Glutamatergic neuron (in vitro differentiated cells): ENCODE data around the gene HMCN1. TPM values are rescaled to one million over a fixed set of nuclear protein-coding genes. Genes with fewer than 3 reads are reported as not detected.

Experiments
- DNase-seq: peaks from one replicate; pipeline ENCODE4 v3.0.0; 2022
- H3K27ac Mint-ChIP-seq: one replicate; pipeline ENCODE4 v1.8.0; 2020; ENCODE audit warnings: mild to moderate bottlenecking, mixed read lengths, inconsistent platforms; ENCODE audit not compliant: unreplicated experiment
- H3K27me3 Mint-ChIP-seq: one replicate; pipeline ENCODE4 v1.8.0; 2020; ENCODE audit warnings: mild to moderate bottlenecking, moderate library complexity, mixed read lengths, inconsistent platforms; ENCODE audit not compliant: unreplicated experiment
- H3K36me3 Mint-ChIP-seq: one replicate; pipeline ENCODE4 v1.8.0; 2020; ENCODE audit warnings: mild to moderate bottlenecking, mixed read lengths, inconsistent platforms; ENCODE audit not compliant: unreplicated experiment
- H3K4me1 Mint-ChIP-seq: one replicate; pipeline ENCODE4 v1.8.0; 2020; ENCODE audit warnings: mild to moderate bottlenecking, low read depth, mixed read lengths, inconsistent platforms; ENCODE audit not compliant: unreplicated experiment
- H3K4me3 Mint-ChIP-seq: one replicate; pipeline ENCODE4 v1.8.0; 2020; ENCODE audit warnings: mild to moderate bottlenecking, mixed read lengths, inconsistent platforms; ENCODE audit not compliant: unreplicated experiment
- H3K9me3 Mint-ChIP-seq: one replicate; pipeline ENCODE4 v1.8.0; 2020; ENCODE audit warnings: mild to moderate bottlenecking, moderate library complexity, mixed read lengths, inconsistent platforms; ENCODE audit not compliant: unreplicated experiment
- CTCF ChIP-seq: fragments of 200-600 bp; sonication (generic); IDR thresholded peaks from one replicate; pipeline ENCODE4 v1.5.0; 2021; ENCODE audit not compliant: partially characterized antibody, unreplicated experiment
- total RNA-seq: library from RNA; stranded (reverse); fragmentation: NEBNext Ultra II Directional; extraction: Animal tissue kit (Norgen Biotek cat#: 25700); gene quantifications from one replicate; pipeline ENCODE4 v1.2.1, GENCODE V29; 2021; ENCODE audit not compliant: unreplicated experiment

HMCN1 gene
- total RNA-seq, 1 donor from 2014 or later: 0.93 TPM

- Mint-ChIP-seq H3K27me3 (peaks cover 3% of the 10 kb centered on the region), H3K4me1 (peaks cover 5% of the 10 kb centered on the region), H3K27ac (no peak overlapping the region), H3K4me3 (no peak overlapping the region), H3K36me3 (no peaks in the 10 kb centered on the region), H3K9me3 (no peaks in the 10 kb centered on the region)
- no peak for TF ChIP-seq CTCF
- DNase-seq: no peak
Measured at GRCh38 chr1:185735701-185736064, 1.5 kb downstream of the HMCN1 start.

- no peak for DNase-seq
- no peaks in the 10 kb centered on the region for H3K27me3 Mint-ChIP-seq
- H3K4me3 Mint-ChIP-seq: no peak overlapping the region
- H3K4me1 Mint-ChIP-seq: no peaks in the 10 kb centered on the region
- no peak for TF ChIP-seq CTCF
- no peak overlapping the region for H3K27ac Mint-ChIP-seq
- H3K9me3 Mint-ChIP-seq: no peaks in the 10 kb centered on the region
- no peaks in the 10 kb centered on the region for H3K36me3 Mint-ChIP-seq
Measured at GRCh38 chr1:185739967-185740366, 5.8 kb downstream of the HMCN1 start.

GRCh38 chr1:185741551-185741950 lies 7.4 kb downstream of the HMCN1 start:
- H3K9me3 Mint-ChIP-seq: no peaks in the 10 kb centered on the region

GRCh38 chr1:185742403-185742802 lies 8.2 kb downstream of the HMCN1 start:
- Mint-ChIP-seq H3K4me3 (no peak overlapping the region), H3K27me3 (no peaks in the 10 kb centered on the region), H3K27ac (no peak overlapping the region), H3K9me3 (no peaks in the 10 kb centered on the region), H3K36me3 (no peaks in the 10 kb centered on the region), H3K4me1 (no peaks in the 10 kb centered on the region)
- no peak for DNase-seq
- TF ChIP-seq CTCF: no peak

More at GRCh38 chr1:185741551-185741950, 7.4 kb downstream of the HMCN1 start:
- Mint-ChIP-seq H3K4me1 (no peaks in the 10 kb centered on the region), H3K4me3 (no peak overlapping the region), H3K27me3 (no peaks in the 10 kb centered on the region), H3K36me3 (no peaks in the 10 kb centered on the region), H3K27ac (no peak overlapping the region)
- no peak for DNase-seq
- TF ChIP-seq CTCF: no peak

GRCh38 chr1:185745165-185745564 lies 11.0 kb downstream of the HMCN1 start:
- Mint-ChIP-seq H3K4me1 (no peaks in the 10 kb centered on the region), H3K9me3 (no peaks in the 10 kb centered on the region), H3K27ac (no peak overlapping the region), H3K27me3 (no peaks in the 10 kb centered on the region), H3K36me3 (no peaks in the 10 kb centered on the region), H3K4me3 (no peak overlapping the region)
- DNase-seq: no peak
- TF ChIP-seq CTCF: no peak
